Esophagus muscularis mucosa (tissue), 2 donors: ENCODE results near the gene HSD11B1L.

ENCODE experiments used
- POLR2A ChIP-seq: fragments of 450-650 bp; IDR thresholded peaks from one replicate; pipeline ENCODE4 v1.6.1; 2017; ENCODE audit warnings: antibody characterized with exemption, moderate library complexity, mild to moderate bottlenecking, low read depth
- POLR2AphosphoS5 ChIP-seq, 2 donors: sonication (generic); formaldehyde crosslinking; IDR thresholded peaks; one replicate each; pipeline ENCODE4 v1.6.1; 2017; ENCODE audit warnings: antibody characterized with exemption in 2 of 2

DNA sequence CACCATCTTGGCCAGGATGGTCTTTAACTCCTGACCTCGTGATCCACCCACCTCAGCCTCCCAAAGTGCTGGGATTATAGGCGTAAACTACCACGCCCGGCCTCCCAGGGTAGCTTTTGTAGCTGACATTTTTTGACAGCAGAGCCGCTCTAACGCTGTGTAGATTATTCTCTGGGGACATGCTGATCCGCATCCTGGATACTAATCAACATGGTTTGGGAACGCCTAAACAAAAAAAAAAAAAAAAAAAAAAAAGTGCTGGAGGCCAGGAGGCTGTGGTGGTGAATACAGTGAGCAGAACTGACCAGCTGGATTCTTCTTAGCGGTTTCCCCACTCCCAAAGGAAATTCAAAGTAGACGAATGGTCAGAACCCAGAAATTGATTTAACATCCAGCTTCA lies 34.0 kb downstream of the HSD11B1L start:
- TF ChIP-seq POLR2A (no peak), POLR2AphosphoS5 (IDR thresholded peaks at IDR 0.05) (no peak)
